ENCODE results near the gene KRT15. TPM values are rescaled to one million over a fixed set of nuclear protein-coding genes. Genes with fewer than 3 reads are reported as not detected.

The KRT15 gene
- total RNA-seq, 4 donors from 2014 or later: 802 to 1,380 (median 1,140) TPM

GRCh38 chr17:41542357-41542756, 23.7 kb upstream of the KRT15 start:
- no peak for DNase-seq (ENCODE audit: low spot score in 2 of 2)
- intact Hi-C loops (cut with DNase I; ENCODE audit: low total_unique reads): loop anchor here (10.0 kb wide), 1 partner anchor 738 kb away; no protein-coding TSS in a partner anchor
- WGBS, 2 donors: 62 to 67% methylated on average over 2 of the region's 2 CpGs
- H3K4me3 ChIP-seq (ENCODE audit: low read depth, poor library complexity, severe bottlenecking): no peak overlapping the region
- TF ChIP-seq CTCF (IDR thresholded peaks at IDR 0.05): no peak

DNA sequence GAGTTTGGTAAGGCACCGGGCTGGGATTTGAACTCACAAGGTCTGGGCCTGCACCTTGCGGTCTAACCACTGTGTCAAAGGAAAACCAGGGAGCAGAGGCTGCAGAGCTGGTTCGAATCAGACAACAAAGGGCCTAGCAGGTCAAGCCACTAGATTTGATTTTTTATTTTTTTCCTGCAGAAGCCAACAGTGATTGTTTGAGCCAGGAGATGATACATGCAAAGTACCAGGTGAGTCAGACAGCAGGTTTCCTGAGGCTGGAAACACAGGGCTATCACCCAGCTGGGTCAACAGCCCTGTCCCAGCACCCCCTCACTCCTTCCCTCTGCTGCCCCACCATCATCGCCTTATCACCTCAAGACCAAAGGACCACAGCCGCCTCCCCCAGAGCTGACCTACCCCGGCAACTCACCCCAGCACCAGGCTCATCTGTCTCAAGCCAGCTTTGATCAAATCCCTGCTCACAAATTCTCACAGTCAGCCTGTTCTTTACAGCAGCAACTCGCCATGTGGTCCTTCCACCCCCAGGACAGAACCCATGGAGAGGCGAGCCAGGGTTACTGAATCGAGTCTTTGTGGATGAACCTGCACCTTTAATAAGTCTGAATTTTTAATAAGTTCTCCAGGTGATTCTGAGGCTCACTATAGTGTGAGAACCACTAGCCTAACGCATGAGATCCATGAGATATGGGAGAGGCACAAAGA, 22.4 kb upstream of the KRT15 start:
- H3K4me3 ChIP-seq (ENCODE audit: low read depth, poor library complexity, severe bottlenecking): no peak overlapping the region
- 75 to 82% methylated on average over 10 of the region's 10 CpGs for WGBS, 2 donors
- no peak for TF ChIP-seq POLR2A (IDR thresholded peaks at IDR 0.05)
- TF ChIP-seq CTCF (IDR thresholded peaks at IDR 0.05): no peak
- DNase-seq (ENCODE audit: low spot score in 2 of 2): no peak
- intact Hi-C loops (cut with DNase I; ENCODE audit: low total_unique reads): loop anchor here (10.0 kb wide), 1 partner anchor 736 kb away; no protein-coding TSS in a partner anchor

- DNase-seq (ENCODE audit: low spot score in 2 of 2): no peak
- WGBS, 2 donors: 69 to 78% methylated on average over 7 of the region's 7 CpGs
- no peak overlapping the region for H3K4me3 ChIP-seq (ENCODE audit: low read depth, poor library complexity, severe bottlenecking)
- TF ChIP-seq CTCF (IDR thresholded peaks at IDR 0.05) (no peak), POLR2A (IDR thresholded peaks at IDR 0.05) (no peak)
- intact Hi-C loops (cut with DNase I; ENCODE audit: low total_unique reads): loop anchor here (10.0 kb wide), 1 partner anchor 735 kb away; no protein-coding TSS in a partner anchor
These were observed 21.4 kb upstream of the KRT15 start for GRCh38 chr17:41539979-41540701.

DNA sequence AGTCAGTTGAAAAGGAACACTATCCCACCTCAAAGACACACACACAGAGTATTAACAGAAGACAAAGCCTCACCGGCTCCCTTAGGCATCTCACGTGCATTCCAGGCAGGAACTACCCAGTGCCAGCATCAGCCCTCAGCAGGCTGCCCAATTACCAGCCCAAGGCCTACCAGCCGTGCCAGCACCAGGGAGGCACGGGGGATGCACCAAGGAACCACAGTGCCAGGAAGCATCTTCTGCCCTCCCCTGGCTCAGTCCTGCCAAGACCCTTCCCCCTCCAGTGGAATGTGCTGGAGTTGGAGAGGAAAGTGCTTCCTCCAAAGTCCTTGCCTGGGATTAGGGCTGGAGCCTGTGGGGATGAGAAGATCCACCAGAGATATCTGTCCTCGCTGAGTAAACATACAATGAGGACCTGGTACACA, 20.4 kb upstream of the KRT15 start:
- 67 to 71% methylated on average over 5 of the region's 5 CpGs for WGBS, 2 donors
- no peak for DNase-seq (ENCODE audit: low spot score in 2 of 2)
- H3K4me3 ChIP-seq (ENCODE audit: low read depth, poor library complexity, severe bottlenecking): no peak overlapping the region
- intact Hi-C loops (cut with DNase I; ENCODE audit: low total_unique reads): no loop called here
- TF ChIP-seq POLR2A (IDR thresholded peaks at IDR 0.05) (no peak), CTCF (IDR thresholded peaks at IDR 0.05) (no peak)

GRCh38 chr17:41538565-41538991, 19.9 kb upstream of the KRT15 start:
- 66 to 69% methylated on average over 5 of the region's 5 CpGs for WGBS, 2 donors
- DNase-seq (ENCODE audit: low spot score in 2 of 2): no peak
- intact Hi-C loops (cut with DNase I; ENCODE audit: low total_unique reads): no loop called here
- no peak overlapping the region for H3K4me3 ChIP-seq (ENCODE audit: low read depth, poor library complexity, severe bottlenecking)
- TF ChIP-seq POLR2A (IDR thresholded peaks at IDR 0.05) (no peak), CTCF (IDR thresholded peaks at IDR 0.05) (no peak)

All from lower leg skin (tissue), 4 donors.